ENCODE results near the gene MARK3. TPM values are rescaled to one million over a fixed set of nuclear protein-coding genes. Genes with fewer than 3 reads are reported as not detected.

The MARK3 gene
- total RNA-seq, 1 experiment from 2014 or later: 72.5 TPM

DNA sequence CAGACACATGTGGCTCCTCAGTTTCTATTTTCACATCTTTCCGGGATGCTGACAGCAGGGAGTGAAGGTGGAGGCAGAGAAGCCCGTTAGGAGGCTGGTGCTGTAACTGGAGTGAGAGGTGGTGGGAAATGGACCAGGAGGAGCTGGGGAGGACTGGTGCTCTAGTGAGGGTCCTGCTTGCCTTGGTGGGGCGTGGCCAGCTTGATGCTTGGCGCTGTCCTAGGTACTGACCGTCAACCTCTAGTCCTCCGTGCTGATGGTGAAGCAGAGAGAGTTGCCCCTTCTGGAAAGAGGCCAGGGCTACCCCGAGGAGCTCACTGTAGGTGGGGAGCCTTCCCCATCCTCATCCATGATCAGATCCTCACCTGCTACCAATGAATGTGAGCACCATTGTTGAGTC is 145.2 kb downstream of the MARK3 start:
- peak overlapping the region; percentile 96; the same call in 1 of the 2 replicates for H3K9ac ChIP-seq (ENCODE audit: low read length)
- TSS peak; percentile 59 for BruUV-seq (replicated peaks)

More for the DNA sequence above, 145.2 kb downstream of the MARK3 start:
- ChIA-PET CTCF (interaction anchor here (0.7 to 1.3 kb wide), 2 partner anchors 9 to 10 kb away, joined by 3 read pairs; no protein-coding TSS in a partner anchor), POLR2A (interaction anchor here (1.2 kb wide), 1 partner anchor 9 kb away, joined by 5 read pairs; no protein-coding TSS in a partner anchor), RAD21 (ENCODE audit: low non-redundant PET in 1 of 2, low total read pairs in 2 of 2, uncharacterized antibody in 2 of 2, unreplicated experiment in 2 of 2) (no interaction called here)
- Histone ChIP-seq H3K79me2 (ENCODE audit: insufficient read depth, low read length) (peaks cover 30% of the 10 kb centered on the region), H3K27ac (ENCODE audit: low read depth, low read length) (no peak overlapping the region; the same call in 1 of the 2 replicates), H3K27me3 (ENCODE audit: insufficient read depth, low read length) (no peaks in the 10 kb centered on the region), H3K4me1 (ENCODE audit: control insufficient read depth in 1 of 2, insufficient read depth in 2 of 2, low read length in 2 of 2) (peaks cover 10 to 28% of the 10 kb centered on the region in 2 experiments; a peak in 3 of 4 replicates), H3K9me2 (ENCODE audit: insufficient read depth) (no peaks in the 10 kb centered on the region), H3K4me3 (replicated peaks in 1 of 2; ENCODE audit: low read depth in 1 of 2, low read length in 2 of 2) (peak overlapping the region; percentile 85 to 97), H4K20me1 (ENCODE audit: insufficient read depth) (no peaks in the 10 kb centered on the region), H2AFZ (ENCODE audit: low read depth, low read length, poor library complexity, severe bottlenecking) (no peak overlapping the region), H3K9me3 (ENCODE audit: control insufficient read depth in 1 of 2, insufficient read depth in 1 of 2, low read depth in 1 of 2, low read length in 2 of 2) (no peaks in the 10 kb centered on the region), H3K36me3 (ENCODE audit: control insufficient read depth in 1 of 2, insufficient read depth in 2 of 2, low read length in 2 of 2) (peaks cover 0 to 17% of the 10 kb centered on the region in 2 experiments; a peak in 2 of 4 replicates), H3K4me2 (ENCODE audit: low read length) (peak overlapping the region; percentile 96)
- ATAC-seq (no peak), DNase-seq (ENCODE audit: low read depth, low spot score) (no peak)
- intact Hi-C loops (cut with micrococcal nuclease): no loop called here
- no peak for TF ChIP-seq POLR2AphosphoS5 (IDR thresholded peaks at IDR 0.05; ENCODE audit: low read depth, low read length)
- no peak for TF ChIP-seq EGR1 (IDR thresholded peaks at IDR 0.05; ENCODE audit: low read depth)
- TF ChIP-seq, protein P1, sequence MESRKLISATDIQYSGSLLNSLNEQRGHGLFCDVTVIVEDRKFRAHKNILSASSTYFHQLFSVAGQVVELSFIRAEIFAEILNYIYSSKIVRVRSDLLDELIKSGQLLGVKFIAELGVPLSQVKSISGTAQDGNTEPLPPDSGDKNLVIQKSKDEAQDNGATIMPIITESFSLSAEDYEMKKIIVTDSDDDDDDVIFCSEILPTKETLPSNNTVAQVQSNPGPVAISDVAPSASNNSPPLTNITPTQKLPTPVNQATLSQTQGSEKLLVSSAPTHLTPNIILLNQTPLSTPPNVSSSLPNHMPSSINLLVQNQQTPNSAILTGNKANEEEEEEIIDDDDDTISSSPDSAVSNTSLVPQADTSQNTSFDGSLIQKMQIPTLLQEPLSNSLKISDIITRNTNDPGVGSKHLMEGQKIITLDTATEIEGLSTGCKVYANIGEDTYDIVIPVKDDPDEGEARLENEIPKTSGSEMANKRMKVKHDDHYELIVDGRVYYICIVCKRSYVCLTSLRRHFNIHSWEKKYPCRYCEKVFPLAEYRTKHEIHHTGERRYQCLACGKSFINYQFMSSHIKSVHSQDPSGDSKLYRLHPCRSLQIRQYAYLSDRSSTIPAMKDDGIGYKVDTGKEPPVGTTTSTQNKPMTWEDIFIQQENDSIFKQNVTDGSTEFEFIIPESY (IDR thresholded peaks at IDR 0.05; ENCODE audit: extremely low read depth, insufficient replicate concordance, low read length): no peak
- no peak for TF ChIP-seq EZH2 (IDR thresholded peaks at IDR 0.05)
- TF ChIP-seq ZNF274 (IDR thresholded peaks at IDR 0.05; ENCODE audit: low read depth, low read length): no peak
- TF ChIP-seq ELF1 (IDR thresholded peaks at IDR 0.05; ENCODE audit: borderline replicate concordance, low read depth): no peak
- TF ChIP-seq, protein P2, sequence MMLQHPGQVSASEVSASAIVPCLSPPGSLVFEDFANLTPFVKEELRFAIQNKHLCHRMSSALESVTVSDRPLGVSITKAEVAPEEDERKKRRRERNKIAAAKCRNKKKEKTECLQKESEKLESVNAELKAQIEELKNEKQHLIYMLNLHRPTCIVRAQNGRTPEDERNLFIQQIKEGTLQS (IDR thresholded peaks at IDR 0.05): no peak
- TF ChIP-seq YY1 (IDR thresholded peaks at IDR 0.05; ENCODE audit: extremely low read depth, insufficient replicate concordance, low read depth, low read length): no peak
- no peak for TF ChIP-seq SIN3A (IDR thresholded peaks at IDR 0.05; ENCODE audit: low read depth)
- TF ChIP-seq SP1 (IDR thresholded peaks at IDR 0.05; ENCODE audit: low read depth): no peak
- TF ChIP-seq, protein P3, sequence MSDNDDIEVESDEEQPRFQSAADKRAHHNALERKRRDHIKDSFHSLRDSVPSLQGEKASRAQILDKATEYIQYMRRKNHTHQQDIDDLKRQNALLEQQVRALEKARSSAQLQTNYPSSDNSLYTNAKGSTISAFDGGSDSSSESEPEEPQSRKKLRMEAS (IDR thresholded peaks at IDR 0.05): no peak
- no peak for TF ChIP-seq SRF (IDR thresholded peaks at IDR 0.05; ENCODE audit: low read depth)
- TF ChIP-seq ZFX (IDR thresholded peaks at IDR 0.05): no peak
